HEK293T (cell line): ENCODE measurements around the gene LETM1.

Experiments used
- CTCF ChIA-PET: fragments of 350-600 bp; formaldehyde crosslinking; extraction: SDS; loops from one replicate; lab custom pipeline; 2021; ENCODE audit warnings: antibody characterized with exemption, inconsistent platforms; lab: Yijun Ruan, JAX
- POLR2A ChIA-PET: fragments of 350-600 bp; formaldehyde crosslinking; extraction: SDS; loops from one replicate; lab custom pipeline; 2020; ENCODE audit warnings: antibody characterized with exemption, inconsistent platforms; lab: Yijun Ruan, JAX
- DNase-seq: peaks from one replicate; pipeline ENCODE4 v3.0.0; 2012; ENCODE audit warnings: mixed read lengths; ENCODE audit errors: extremely low spot score
- ARNT ChIP-seq: fragments of 450-650 bp; IDR thresholded peaks from 2 replicates; pipeline ENCODE4 v1.6.1; 2017; ENCODE audit warnings: mild to moderate bottlenecking
- BHLHE40 ChIP-seq: fragments of 450-650 bp; IDR thresholded peaks from 2 replicates; pipeline ENCODE4 v1.6.1; 2016; ENCODE audit warnings: mild to moderate bottlenecking, moderate library complexity, borderline replicate concordance
- CTBP1 ChIP-seq: fragments of 450-650 bp; IDR thresholded peaks from 2 replicates; pipeline ENCODE4 v1.6.1; 2016; ENCODE audit warnings: borderline replicate concordance
- ELF4 ChIP-seq: fragments of 450-650 bp; IDR thresholded peaks from 2 replicates; pipeline ENCODE4 v1.6.1; 2017; ENCODE audit warnings: antibody characterized with exemption
- FOXA1 ChIP-seq: fragments of 450-650 bp; IDR thresholded peaks from 2 replicates; pipeline ENCODE4 v1.6.1; 2016; ENCODE audit warnings: mild to moderate bottlenecking
- FOXK2 ChIP-seq: fragments of 450-650 bp; IDR thresholded peaks from 2 replicates; pipeline ENCODE4 v1.6.1; 2016; ENCODE audit warnings: mild to moderate bottlenecking
- FOXM1 ChIP-seq: fragments of 450-650 bp; IDR thresholded peaks from 2 replicates; pipeline ENCODE4 v1.6.1; 2017; ENCODE audit warnings: mild to moderate bottlenecking, borderline replicate concordance
- HDGF ChIP-seq: fragments of 450-650 bp; IDR thresholded peaks from 2 replicates; pipeline ENCODE4 v1.6.1; 2017; ENCODE audit warnings: antibody characterized with exemption, borderline replicate concordance
- L3MBTL2 ChIP-seq: fragments of 450-650 bp; conservative IDR thresholded peaks from 2 replicates; pipeline ENCODE4 v1.6.1; 2016; ENCODE audit warnings: mild to moderate bottlenecking
- LEF1 ChIP-seq: fragments of 450-650 bp; IDR thresholded peaks from 2 replicates; pipeline ENCODE4 v1.6.1; 2017; ENCODE audit warnings: mild to moderate bottlenecking, borderline replicate concordance
- NFRKB ChIP-seq: fragments of 450-650 bp; IDR thresholded peaks from 2 replicates; pipeline ENCODE4 v1.6.1; 2016; ENCODE audit warnings: mild to moderate bottlenecking, moderate library complexity
- SP1 ChIP-seq: fragments of 450-650 bp; IDR thresholded peaks from 2 replicates; pipeline ENCODE4 v1.6.1; 2017
- SUZ12 ChIP-seq: fragments of 450-650 bp; IDR thresholded peaks from 2 replicates; pipeline ENCODE4 v1.6.1; 2016; ENCODE audit warnings: mild to moderate bottlenecking
- TARDBP ChIP-seq: fragments of 450-650 bp; IDR thresholded peaks from 2 replicates; pipeline ENCODE4 v1.6.1; 2016
- ZNF384 ChIP-seq: fragments of 450-650 bp; IDR thresholded peaks from 2 replicates; pipeline ENCODE4 v1.6.1; 2016
- TF ChIP-seq, protein P1 (sequence below): fragments of 450-650 bp; IDR thresholded peaks from 2 replicates; pipeline ENCODE4 v1.6.1; 2016

The LETM1 gene

DNA sequence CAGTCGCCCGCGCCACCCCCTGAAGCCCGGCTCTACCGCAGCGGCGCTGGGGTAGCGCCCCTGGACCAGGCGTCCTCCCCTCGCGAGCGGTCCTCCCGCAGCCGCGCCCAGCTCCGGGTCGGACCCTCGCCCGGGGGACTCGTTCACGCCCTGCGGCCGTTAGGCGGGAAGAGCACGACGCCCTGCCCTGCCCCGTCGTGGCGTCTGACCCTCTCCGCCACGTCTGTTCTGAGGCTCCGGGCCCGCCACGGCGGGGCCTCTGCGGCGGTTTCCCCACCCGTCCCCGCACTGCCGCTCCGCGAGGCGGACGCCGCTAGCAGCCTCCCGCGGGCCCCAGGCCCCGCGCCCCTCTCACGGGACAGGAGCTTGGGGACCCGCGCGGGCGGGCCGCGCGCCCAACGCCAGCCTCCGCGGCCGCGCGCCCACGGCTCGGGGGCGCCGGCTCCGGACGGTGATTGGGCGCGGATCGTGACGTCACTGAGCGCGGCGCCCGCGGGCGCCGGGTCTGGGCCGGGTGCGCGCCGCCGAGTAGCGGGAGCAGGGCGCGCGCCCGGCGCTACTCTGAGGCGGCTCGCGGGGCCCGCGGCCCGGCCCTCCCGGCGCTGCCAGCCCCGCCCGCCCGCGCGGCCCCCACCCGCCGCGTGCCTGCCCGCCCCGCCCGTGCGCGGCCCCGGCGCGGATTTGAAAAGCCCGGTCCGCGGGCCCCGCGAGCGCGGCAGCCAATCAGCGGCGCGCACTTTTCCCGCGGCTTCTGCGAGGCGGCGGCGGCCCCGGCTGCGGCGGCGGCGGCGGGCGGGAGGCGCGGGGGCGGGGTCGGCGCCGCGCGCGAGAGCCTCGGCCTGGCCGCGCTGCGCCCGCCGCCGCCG lies 14.9 kb upstream of the LETM1 start, which contains the start of gene NSD2:
NSD2 (plus strand) TSS at position 816 of the 866 bp plus-strand sequence. CDS start 29,262 bp downstream, outside the sequence.
- ChIA-PET POLR2A (interaction anchor here (0.6 to 2.0 kb wide), 10 partner anchors 8 to 40 kb away, joined by 3 to 31 read pairs (median 5); partner anchors contain the start of gene LETM1), CTCF (no interaction called here)

DNA sequence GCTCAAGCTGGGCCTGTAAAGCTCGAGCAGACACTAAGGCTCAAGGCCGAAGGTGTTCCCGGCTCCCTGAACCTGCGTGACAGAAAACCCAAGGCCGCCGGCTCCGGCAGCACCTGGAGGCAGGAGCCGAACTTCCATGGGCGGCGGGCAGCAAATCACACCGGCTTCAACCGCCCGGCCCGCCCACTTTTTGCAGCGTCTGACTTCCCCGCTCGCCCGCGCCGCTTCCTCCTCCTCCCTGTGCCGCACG lies 14.3 kb upstream of the LETM1 start:
- POLR2A ChIA-PET = interaction anchor here (1.3 to 2.0 kb wide), 4 partner anchors 12 to 17 kb away, joined by 5 to 31 read pairs (median 10); partner anchors contain the start of gene LETM1
- DNase-seq = peak; percentile 76
- CTCF ChIA-PET = no interaction called here
- no peak for TF ChIP-seq SUZ12
- TF ChIP-seq FOXM1 = no peak
- TF ChIP-seq ZNF384 = no peak
- no peak for TF ChIP-seq L3MBTL2
- TF ChIP-seq ARNT = no peak
- TF ChIP-seq ELF4 = no peak
- no peak for TF ChIP-seq CTBP1

More for the DNA sequence above, 14.9 kb upstream of the LETM1 start, which contains the start of gene NSD2:
- DNase-seq = peak; percentile 94
- TF ChIP-seq L3MBTL2 = peak; percentile 99
- TF ChIP-seq NFRKB = no peak

DNA sequence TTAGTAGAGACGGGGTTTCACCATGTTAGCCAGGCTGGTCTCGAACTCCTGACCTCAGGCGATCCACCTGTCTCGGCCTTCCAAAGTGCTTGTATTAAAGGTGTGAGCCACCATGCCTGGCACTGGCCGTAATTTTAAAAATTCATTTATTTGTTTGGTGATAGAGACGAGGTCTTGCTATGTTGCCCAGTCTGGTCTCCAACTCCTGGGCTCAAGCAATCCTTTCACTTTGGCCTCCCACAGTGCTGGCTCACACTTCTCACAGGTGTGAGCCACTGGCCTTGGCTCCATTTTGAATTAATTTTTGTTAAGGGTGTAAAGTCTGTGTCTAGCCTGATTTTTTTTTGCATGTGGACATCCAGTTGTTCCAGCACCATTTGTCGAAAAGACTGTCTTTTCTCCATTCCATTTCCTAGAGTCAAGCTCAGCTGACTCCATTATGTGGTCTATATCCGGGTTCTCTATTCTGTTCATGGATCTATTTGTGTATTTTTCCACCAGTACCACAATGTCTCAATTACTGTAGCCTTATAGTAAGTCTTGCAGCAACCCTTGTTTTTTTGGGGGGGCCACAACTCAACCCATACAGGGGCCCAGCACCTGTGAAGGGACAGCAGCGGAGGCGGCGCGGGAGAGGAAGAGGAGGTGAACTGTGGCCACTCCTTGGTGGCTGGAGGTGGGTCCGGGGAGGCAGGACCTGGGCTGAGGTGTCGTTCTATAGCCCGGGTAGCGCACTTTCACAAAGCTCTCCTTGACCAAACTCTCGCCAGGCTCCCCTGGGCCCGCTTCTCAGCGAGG lies 13.8 kb upstream of the LETM1 start:
- TF ChIP-seq ARNT (no peak), FOXK2 (no peak)

DNA sequence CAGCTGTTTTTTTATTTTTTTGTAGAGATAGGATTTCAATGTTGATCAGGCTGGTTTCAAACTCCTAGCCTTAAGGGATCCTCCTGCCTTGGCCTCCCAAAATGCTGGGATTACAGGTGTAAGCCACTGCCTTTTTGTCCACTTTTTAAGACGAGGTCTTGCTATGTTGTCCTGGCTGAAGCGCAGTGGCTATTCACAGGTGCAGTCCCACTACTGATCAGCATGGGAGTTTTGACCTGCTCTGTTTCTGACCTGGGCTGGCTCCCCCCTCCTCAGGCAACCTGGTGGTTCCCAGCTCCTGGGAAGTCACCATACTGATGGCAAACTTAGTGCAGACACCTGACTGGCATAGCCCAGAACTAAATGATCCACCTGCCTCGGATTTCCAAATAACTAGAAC lies 13.0 kb upstream of the LETM1 start:
- POLR2A ChIA-PET = interaction anchor here (1.2 kb wide), 1 partner anchor 12 kb away, joined by 9 read pairs; no protein-coding TSS in a partner anchor

More for the DNA sequence above, 13.8 kb upstream of the LETM1 start:
- no peak for DNase-seq
- CTCF ChIA-PET = no interaction called here
- POLR2A ChIA-PET = interaction anchor here (1.3 to 2.0 kb wide), 4 partner anchors 11 to 18 kb away, joined by 5 to 31 read pairs (median 10); partner anchors contain the start of gene LETM1

DNA sequence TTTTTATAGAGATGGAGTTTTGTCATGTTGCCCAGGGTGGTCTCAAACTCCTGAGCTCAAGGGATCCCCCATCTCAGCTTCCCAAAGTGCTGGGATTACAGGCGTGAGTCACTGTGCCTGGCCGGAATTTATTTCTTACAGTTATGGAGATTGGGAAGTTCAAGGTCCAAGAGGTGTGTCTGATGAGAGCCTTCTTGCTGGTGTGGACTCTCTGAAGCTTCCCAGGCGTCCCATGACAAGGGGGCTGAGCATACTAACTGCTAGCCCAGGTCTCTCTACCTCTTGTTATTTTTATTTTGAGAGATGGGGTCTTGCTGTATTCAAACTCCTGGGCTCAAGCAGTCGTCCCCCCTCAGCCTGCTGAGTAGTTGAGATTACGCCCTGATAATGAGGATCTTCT lies 12.3 kb upstream of the LETM1 start:
- no peak for DNase-seq
- no peak for TF ChIP-seq ELF4
- no peak for TF ChIP-seq TARDBP
- no peak for TF ChIP-seq SP1
- TF ChIP-seq FOXK2 = no peak
- TF ChIP-seq ZNF384 = no peak
- no peak for TF ChIP-seq L3MBTL2
- TF ChIP-seq FOXM1 = no peak
- no peak for TF ChIP-seq HDGF
- no peak for TF ChIP-seq CTBP1
- no peak for TF ChIP-seq ARNT
- TF ChIP-seq NFRKB = no peak
- no peak for TF ChIP-seq BHLHE40
- TF ChIP-seq, protein P1, sequence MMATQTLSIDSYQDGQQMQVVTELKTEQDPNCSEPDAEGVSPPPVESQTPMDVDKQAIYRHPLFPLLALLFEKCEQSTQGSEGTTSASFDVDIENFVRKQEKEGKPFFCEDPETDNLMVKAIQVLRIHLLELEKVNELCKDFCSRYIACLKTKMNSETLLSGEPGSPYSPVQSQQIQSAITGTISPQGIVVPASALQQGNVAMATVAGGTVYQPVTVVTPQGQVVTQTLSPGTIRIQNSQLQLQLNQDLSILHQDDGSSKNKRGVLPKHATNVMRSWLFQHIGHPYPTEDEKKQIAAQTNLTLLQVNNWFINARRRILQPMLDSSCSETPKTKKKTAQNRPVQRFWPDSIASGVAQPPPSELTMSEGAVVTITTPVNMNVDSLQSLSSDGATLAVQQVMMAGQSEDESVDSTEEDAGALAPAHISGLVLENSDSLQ = no peak
- no peak for TF ChIP-seq SUZ12
- no peak for TF ChIP-seq FOXA1
- TF ChIP-seq LEF1 = no peak
- ChIA-PET CTCF (no interaction called here), POLR2A (interaction anchor here (0.6 to 1.2 kb wide), 2 partner anchors 11 to 20 kb away, joined by 3 to 9 read pairs; no protein-coding TSS in a partner anchor)

More for the DNA sequence above, 13.0 kb upstream of the LETM1 start:
- DNase-seq = no peak
- CTCF ChIA-PET = no interaction called here
- TF ChIP-seq ZNF384 (no peak), NFRKB (no peak), ARNT (no peak), L3MBTL2 (no peak), FOXM1 (no peak), SP1 (no peak), FOXA1 (no peak), ELF4 (no peak), SUZ12 (no peak), LEF1 (no peak), CTBP1 (no peak), FOXK2 (no peak)
- TF ChIP-seq, protein P1 = no peak

DNA sequence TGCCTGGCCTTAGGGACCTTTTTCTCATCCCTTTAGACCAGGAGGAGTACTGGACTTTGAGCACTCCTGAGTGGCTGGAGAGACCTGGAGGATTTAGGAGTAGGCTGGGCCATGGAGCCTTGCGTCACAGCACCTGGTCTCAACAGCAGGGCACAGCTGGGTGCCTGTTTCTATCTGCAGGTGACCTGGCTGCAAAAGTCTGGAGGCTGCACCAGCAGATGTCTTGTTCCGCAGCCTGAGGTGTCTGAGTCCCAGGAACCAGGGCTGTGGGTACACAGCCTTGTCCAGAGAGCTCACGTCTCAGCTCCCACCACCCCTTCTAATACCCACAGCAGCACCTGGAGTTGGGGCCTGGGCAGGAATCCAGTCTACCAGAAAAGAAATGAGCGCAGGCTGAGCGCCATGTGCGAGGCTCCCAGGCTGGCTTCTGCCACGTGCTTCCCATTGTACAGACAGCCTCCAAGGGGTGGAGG lies 10.3 kb upstream of the LETM1 start:
- POLR2A ChIA-PET = no interaction called here
- CTCF ChIA-PET = no interaction called here
- TF ChIP-seq FOXM1 (no peak), BHLHE40 (no peak), TARDBP (no peak), FOXK2 (no peak), ELF4 (no peak), SUZ12 (no peak), FOXA1 (no peak), L3MBTL2 (no peak), NFRKB (no peak), ARNT (no peak), CTBP1 (no peak), ZNF384 (no peak), HDGF (no peak), LEF1 (no peak), SP1 (no peak)
- TF ChIP-seq, protein P1 = no peak
- DNase-seq = no peak
